PC-3 (cell line): ENCODE measurements around the gene SEC16A. TPM values are rescaled to one million over a fixed set of nuclear protein-coding genes. Genes with fewer than 3 reads are reported as not detected.

Experiments used
- ATAC-seq: fragments of 200-7000 bp; cut with Tn5 transposase; 2 replicates; pipeline ENCODE4 v1.9.1; 2020; ENCODE audit warnings: mild to moderate bottlenecking, moderate library complexity
- BruUV-seq: library from RNA; stranded (reverse); fragments of 400-500 nt; replicated peaks from 2 replicates; lab custom pipeline; 2021; lab: Mats Ljungman, UMichigan
- CTCF ChIA-PET: fragments of 300-600 bp; sonication (Branson Sonifier 250); formaldehyde crosslinking; loops from one replicate; lab custom pipeline; 2022; ENCODE audit warnings: antibody characterized with exemption; lab: Charles Lee
- POLR2A ChIA-PET: fragments of 300-600 bp; sonication (Branson Sonifier 250); formaldehyde crosslinking; loops from one replicate; lab custom pipeline; 2022; ENCODE audit warnings: antibody characterized with exemption; ENCODE audit not compliant: unreplicated experiment; lab: Charles Lee
- DNase-seq: peaks from one replicate; pipeline ENCODE4 v3.0.0-alpha.2; 2015
- H2AFZ ChIP-seq: fragments of 300-600 bp; sonication (generic); 2 replicates; pipeline ENCODE4 v1.6.0; 2016; ENCODE audit warnings: antibody characterized with exemption, low read length
- H3F3A ChIP-seq: fragments of 300-600 bp; sonication (generic); one replicate; pipeline ENCODE4 v1.6.0; 2017; ENCODE audit warnings: antibody characterized with exemption, low read length, control low read depth, mild to moderate bottlenecking; ENCODE audit not compliant: unreplicated experiment
- H3K27ac ChIP-seq: fragments of 300-600 bp; sonication (generic); 2 replicates; pipeline ENCODE4 v1.5.1; 2016; ENCODE audit warnings: mild to moderate bottlenecking, low read length
- H3K27me3 ChIP-seq: fragments of 300-600 bp; sonication (generic); 2 replicates; pipeline ENCODE4 v1.6.1; 2016; ENCODE audit warnings: low read length, mixed read lengths
- H3K36me3 ChIP-seq: fragments of 300-600 bp; sonication (generic); 2 replicates; pipeline ENCODE4 v1.6.1; 2016; ENCODE audit warnings: low read depth, mixed run types, low read length, mixed read lengths
- H3K4me1 ChIP-seq: fragments of 300-600 bp; sonication (generic); 2 replicates; pipeline ENCODE4 v1.5.1; 2016; ENCODE audit warnings: low read length; ENCODE audit not compliant: insufficient read depth
- H3K4me2 ChIP-seq: fragments of 300-600 bp; sonication (generic); 2 replicates; pipeline ENCODE4 v1.6.0; 2016; ENCODE audit warnings: low read length
- H3K4me3 ChIP-seq: fragments of 300-600 bp; sonication (generic); 2 replicates; pipeline ENCODE4 v1.5.1; 2016; ENCODE audit warnings: mild to moderate bottlenecking, low read length, mixed read lengths
- H3K79me2 ChIP-seq: fragments of 300-600 bp; sonication (generic); 2 replicates; pipeline ENCODE4 v1.6.1; 2017; ENCODE audit warnings: low read length, mixed read lengths
- H3K9ac ChIP-seq: fragments of 300-600 bp; sonication (generic); 2 replicates; pipeline ENCODE4 v1.6.0; 2016; ENCODE audit warnings: mild to moderate bottlenecking, low read length
- H3K9me2 ChIP-seq: fragments of 300-600 bp; sonication (generic); replicated peaks from 2 replicates; pipeline ENCODE4 v1.6.1; 2016; ENCODE audit warnings: mixed run types, low read length, mixed read lengths
- H3K9me3 ChIP-seq: fragments of 300-600 bp; sonication (generic); 2 replicates; pipeline ENCODE4 v1.6.1; 2016; ENCODE audit warnings: low read length, mixed read lengths
- H4K20me1 ChIP-seq: fragments of 300-600 bp; sonication (generic); 2 replicates; pipeline ENCODE4 v1.6.1; 2016; ENCODE audit warnings: low read length, mixed read lengths
- CTCF ChIP-seq: fragments of 300-600 bp; sonication (generic); conservative IDR thresholded peaks from 2 replicates; pipeline ENCODE4 v1.5.1; 2017; ENCODE audit warnings: antibody characterized with exemption, low read depth, mild to moderate bottlenecking, low read length
- EZH2 ChIP-seq: fragments of 300-600 bp; sonication (generic); IDR thresholded peaks from one replicate; pipeline ENCODE4 v1.6.1; 2017; ENCODE audit warnings: antibody characterized with exemption, mild to moderate bottlenecking, low read length; ENCODE audit not compliant: unreplicated experiment
- EZH2phosphoT487 ChIP-seq: fragments of 300-600 bp; sonication (generic); IDR thresholded peaks from 2 replicates; pipeline ENCODE4 v1.6.1; 2018; ENCODE audit warnings: mild to moderate bottlenecking, antibody characterized with exemption, low read length, borderline replicate concordance
- intact Hi-C: fragments of 100-400 bp; cut with micrococcal nuclease; formaldehyde crosslinking; loops from 2 replicates; pipeline ENCODE4 v1.9.0; 2023
- total RNA-seq: library from RNA; depleted of rRNA; stranded (reverse); fragments of >200 nt; gene quantifications from 2 replicates; pipeline ENCODE4 v1.2.3, GENCODE V29; 2014

Gene SEC16A
- total RNA-seq, 1 experiment from 2014 or later = 28.3 TPM

- no peaks in the 10 kb centered on the region for H3K9me3 ChIP-seq
- TF ChIP-seq EZH2phosphoT487 (no peak), CTCF (no peak), EZH2 (no peak)
- no peaks in the 10 kb centered on the region for H3K79me2 ChIP-seq
- intact Hi-C loops = no loop called here
- H3K27me3 ChIP-seq = no peaks in the 10 kb centered on the region
- H3K4me3 ChIP-seq = no peak overlapping the region
- no peaks in the 10 kb centered on the region for H3F3A ChIP-seq
- DNase-seq (no peak), ATAC-seq (no peak)
- H3K4me1 ChIP-seq = no peaks in the 10 kb centered on the region
- ChIA-PET CTCF (no interaction called here), POLR2A (no interaction called here)
- no peak overlapping the region for H3K27ac ChIP-seq
- no peak overlapping the region for H2AFZ ChIP-seq
- no peak overlapping the region for H3K9ac ChIP-seq
- H4K20me1 ChIP-seq = no peaks in the 10 kb centered on the region
- peaks cover 2% of the 10 kb centered on the region; the same call in 1 of the 2 replicates for H3K36me3 ChIP-seq
- H3K4me2 ChIP-seq = no peak overlapping the region
- no TSS peak for BruUV-seq
- H3K9me2 ChIP-seq = no peaks in the 10 kb centered on the region
Observed at GRCh38 chr9:136517012-136517743, 34.3 kb upstream of the SEC16A start.

- intact Hi-C loops = no loop called here
- H2AFZ ChIP-seq = no peak overlapping the region
- DNase-seq (no peak), ATAC-seq (no peak)
- no peak overlapping the region for H3K4me2 ChIP-seq
- no peaks in the 10 kb centered on the region for H3K9me3 ChIP-seq
- TF ChIP-seq CTCF = no peak
- TF ChIP-seq EZH2 = no peak
- TF ChIP-seq EZH2phosphoT487 = no peak
- H3K36me3 ChIP-seq = peaks cover 2% of the 10 kb centered on the region; the same call in 1 of the 2 replicates
- no peak overlapping the region for H3K9ac ChIP-seq
- H3K4me1 ChIP-seq = no peaks in the 10 kb centered on the region
- ChIA-PET CTCF (no interaction called here), POLR2A (no interaction called here)
- H3K4me3 ChIP-seq = no peak overlapping the region
- no peak overlapping the region for H3K27ac ChIP-seq
- BruUV-seq = no TSS peak
- no peaks in the 10 kb centered on the region for H4K20me1 ChIP-seq
- H3K9me2 ChIP-seq = no peaks in the 10 kb centered on the region
- no peaks in the 10 kb centered on the region for H3F3A ChIP-seq
- H3K79me2 ChIP-seq = no peaks in the 10 kb centered on the region
- no peaks in the 10 kb centered on the region for H3K27me3 ChIP-seq
Observed at GRCh38 chr9:136516191-136516654, 33.4 kb upstream of the SEC16A start.

GRCh38 chr9:136515276-136515675, 32.4 kb upstream of the SEC16A start:
- H3K4me1 ChIP-seq = no peaks in the 10 kb centered on the region
- H3K9ac ChIP-seq = no peak overlapping the region
- intact Hi-C loops = no loop called here
- no peaks in the 10 kb centered on the region for H4K20me1 ChIP-seq
- H3K79me2 ChIP-seq = no peaks in the 10 kb centered on the region
- no peaks in the 10 kb centered on the region for H3K9me3 ChIP-seq
- no peak overlapping the region for H3K4me2 ChIP-seq
- DNase-seq (no peak), ATAC-seq (no peak)
- no peaks in the 10 kb centered on the region for H3K9me2 ChIP-seq
- POLR2A ChIA-PET = no interaction called here
- no peaks in the 10 kb centered on the region for H3F3A ChIP-seq
- no peak overlapping the region for H2AFZ ChIP-seq
- peaks cover 2% of the 10 kb centered on the region; the same call in 1 of the 2 replicates for H3K36me3 ChIP-seq
- no peak overlapping the region for H3K27ac ChIP-seq
- BruUV-seq = no TSS peak
- H3K4me3 ChIP-seq = no peak overlapping the region
- H3K27me3 ChIP-seq = no peaks in the 10 kb centered on the region
- CTCF ChIA-PET = no interaction called here
- TF ChIP-seq EZH2phosphoT487 = no peak
- no peak for TF ChIP-seq CTCF
- TF ChIP-seq EZH2 = no peak
